HG02763 (cell line): ENCODE data around the gene CACNA2D4.

Experiments used
- ATAC-seq: cut with Tn5 transposase; IDR thresholded peaks from one replicate; pipeline ENCODE4 v1.9.1; 2021; ENCODE audit warnings: mild to moderate bottlenecking, moderate library complexity; ENCODE audit not compliant: unreplicated experiment

Gene CACNA2D4

DNA sequence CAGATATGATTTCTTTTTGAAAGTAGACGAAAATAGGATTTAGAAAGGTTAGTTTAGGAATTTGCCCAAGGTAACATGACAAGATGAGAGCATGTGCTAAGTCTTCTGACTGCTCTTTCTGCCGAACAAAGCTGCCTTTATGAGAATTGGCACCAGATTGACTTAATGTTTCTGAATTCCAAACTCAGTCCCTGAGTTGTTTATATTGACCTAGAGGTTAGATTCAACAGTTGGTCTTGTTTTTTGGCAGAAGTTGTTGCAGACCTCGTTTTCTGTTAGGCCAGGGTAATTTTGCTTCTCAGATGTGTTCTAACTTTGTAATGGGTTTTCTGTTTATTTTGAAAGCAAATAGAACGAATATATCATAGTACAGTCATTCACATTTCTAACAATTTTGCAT, 159.6 kb downstream of the CACNA2D4 start:
- ATAC-seq = no peak

- ATAC-seq = no peak
These were observed 160.1 kb downstream of the CACNA2D4 start for GRCh38 chr12:1758376-1758775.

DNA sequence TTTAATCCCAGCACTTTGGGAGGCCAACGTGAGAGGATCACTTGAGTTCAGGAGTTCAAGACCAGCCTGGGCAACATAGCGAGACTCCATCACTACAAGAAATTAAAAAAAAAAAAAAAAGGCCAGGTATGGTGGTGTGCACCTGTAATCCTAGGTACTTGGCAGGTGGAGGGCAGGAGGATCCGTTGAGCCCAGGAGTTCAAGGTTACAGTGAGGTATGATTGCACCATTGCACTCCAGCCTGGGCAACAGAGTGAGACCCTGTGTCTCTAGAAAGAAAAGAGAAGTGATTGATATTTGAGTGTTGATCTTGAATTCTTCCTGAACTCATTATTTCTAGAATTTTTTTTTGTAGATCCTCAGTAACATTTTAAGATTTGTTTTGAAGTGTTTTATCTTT, 168.2 kb downstream of the CACNA2D4 start:
- no peak for ATAC-seq

DNA sequence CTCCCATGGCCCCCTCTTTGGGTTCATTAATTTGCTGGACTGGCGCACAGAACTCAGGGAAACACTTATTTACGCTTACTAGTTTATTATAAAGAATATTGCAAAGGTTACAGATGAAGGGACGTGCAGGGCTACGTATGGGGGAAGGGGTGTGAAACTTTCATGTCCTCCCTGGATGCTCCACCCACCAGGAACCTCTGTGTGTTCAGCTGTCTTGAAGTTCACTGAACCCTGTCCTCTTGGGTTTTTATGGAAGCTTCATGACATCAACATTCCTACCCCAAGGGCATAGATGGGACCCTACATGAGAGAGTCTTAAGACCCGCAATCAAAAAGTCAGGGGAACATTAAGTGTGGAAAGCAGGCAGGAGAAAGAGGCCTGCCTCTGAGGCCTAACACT, 169.4 kb downstream of the CACNA2D4 start:
- no peak for ATAC-seq

- ATAC-seq = no peak
These were observed 170.8 kb downstream of the CACNA2D4 start for GRCh38 chr12:1747609-1748008.

DNA sequence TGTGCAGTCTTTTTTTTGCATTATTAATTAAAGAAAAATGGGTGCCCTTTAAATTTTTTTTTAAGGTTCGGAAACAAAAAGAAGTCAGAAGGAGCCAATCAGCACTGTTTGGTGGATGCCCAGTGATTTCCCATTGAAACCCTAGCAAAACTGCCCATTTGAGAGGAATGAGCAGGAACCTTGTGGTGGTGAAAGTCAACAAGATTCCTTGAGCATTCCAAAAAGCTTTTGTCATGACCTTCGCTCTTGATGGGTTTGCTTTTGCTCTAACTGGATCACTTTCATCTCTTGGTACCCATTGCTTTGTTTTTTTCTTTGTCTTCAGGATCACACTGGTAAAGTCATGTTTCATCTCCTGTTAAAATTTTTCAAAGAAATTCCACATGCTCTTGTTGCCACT, 173.5 kb downstream of the CACNA2D4 start:
- no peak for ATAC-seq
